Activated T-cell treated with anti-CD3 and anti-CD28 coated beads for 1 hour (primary cell): ENCODE measurements around the gene CEP72.
A peak's percentile ranks its signal among the peaks of the same experiment; 100 is the strongest.

Experiments used
- DNase-seq: peaks from one replicate; pipeline ENCODE4 v3.0.0-alpha.2; 2020; ENCODE audit warnings: low read depth

Gene CEP72

DNA sequence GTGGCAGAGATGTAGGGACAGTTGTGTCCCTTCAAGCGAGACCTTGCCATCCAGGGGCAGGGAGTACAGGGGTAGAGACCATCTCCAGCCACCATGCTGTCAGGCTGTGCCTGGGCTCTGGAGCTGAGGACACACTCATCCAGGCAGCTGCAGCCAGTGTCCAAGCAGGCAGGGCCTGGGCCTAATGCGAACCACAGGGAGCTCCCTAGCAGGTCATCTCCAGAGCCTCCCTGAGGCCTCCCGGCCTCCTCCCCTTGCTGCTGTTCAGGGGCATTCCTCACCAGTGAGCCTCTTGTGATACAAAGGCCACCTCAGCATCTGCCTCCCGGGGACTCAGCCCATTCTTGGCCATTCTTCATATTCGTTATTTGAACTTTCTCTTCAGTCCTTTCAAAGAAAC lies 46.0 kb downstream of the CEP72 start:
- no peak for DNase-seq

GRCh38 chr5:659496-660263 lies 47.5 kb downstream of the CEP72 start:
- DNase-seq = no peak

DNA sequence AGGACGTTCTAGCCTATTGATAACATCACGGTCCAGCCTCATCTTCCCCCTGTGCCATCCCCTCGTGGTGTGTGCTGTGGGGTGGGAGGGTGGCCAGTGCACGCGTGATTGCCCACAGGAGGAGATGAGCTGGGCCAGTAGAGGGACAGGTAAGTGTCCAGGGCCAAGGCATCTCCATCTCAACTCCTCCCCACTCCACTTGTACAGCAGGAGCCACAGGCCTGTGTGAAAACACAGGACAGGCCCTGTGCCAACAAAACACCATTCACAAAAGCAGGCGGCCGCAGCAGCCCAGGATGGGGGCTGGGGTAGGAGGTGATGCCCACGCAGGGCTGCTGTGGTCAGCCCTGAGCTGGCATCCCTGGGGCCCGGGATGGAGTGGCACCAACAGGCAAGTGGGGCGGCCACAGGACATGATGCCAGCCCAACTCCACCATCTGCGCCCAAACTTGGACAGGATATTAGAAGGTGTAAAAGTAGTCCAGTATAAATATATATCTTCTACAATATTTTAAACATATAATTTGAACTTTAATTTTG lies 48.4 kb downstream of the CEP72 start:
- DNase-seq = no peak

DNA sequence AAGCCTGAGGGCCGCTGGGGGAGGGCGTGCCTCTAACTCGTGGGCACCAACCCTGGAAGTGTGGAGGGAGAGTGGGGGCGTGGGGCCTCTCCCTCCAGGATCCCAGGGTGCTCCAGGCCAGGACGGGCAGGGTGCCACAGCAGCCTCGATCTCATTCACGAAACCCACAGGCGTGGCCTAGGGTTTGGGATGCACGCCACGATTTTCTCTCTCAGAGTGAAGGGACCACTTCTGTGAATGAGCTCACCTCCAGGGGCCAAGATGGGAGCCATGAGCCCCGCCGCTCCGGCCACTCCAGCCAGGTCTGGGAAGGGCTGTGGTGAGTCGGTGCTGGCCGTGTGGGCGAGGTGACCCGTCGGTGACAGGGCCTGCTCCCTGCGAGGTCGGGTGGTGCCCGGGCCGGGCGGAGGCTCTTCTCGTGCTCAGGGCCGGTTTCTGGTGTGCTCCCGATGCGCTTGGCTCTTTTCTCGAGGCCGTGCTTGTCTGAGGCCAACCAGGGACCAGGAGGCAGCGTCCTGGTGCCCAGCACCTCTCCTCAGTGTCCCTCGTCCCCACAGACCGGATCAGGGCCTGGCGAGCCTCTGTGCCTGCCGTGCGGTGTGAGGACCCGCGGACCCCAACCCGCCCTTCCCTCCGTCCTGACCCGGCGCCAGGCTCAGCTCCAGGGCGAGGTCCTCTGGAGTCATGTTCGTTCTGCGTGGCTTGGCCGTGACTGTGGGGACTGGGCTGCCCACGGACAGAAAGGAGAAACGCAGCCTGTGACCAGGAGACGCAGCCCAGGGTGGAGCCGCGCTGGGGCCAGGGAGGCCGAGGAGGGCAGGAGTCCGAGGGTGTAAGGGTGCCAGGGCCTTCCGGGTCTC lies 50.0 kb downstream of the CEP72 start:
- DNase-seq = no peak

GRCh38 chr5:662751-663435 lies 50.8 kb downstream of the CEP72 start:
- DNase-seq = no peak

- no peak for DNase-seq
These were observed 51.5 kb downstream of the CEP72 start for GRCh38 chr5:663436-664342.

GRCh38 chr5:664343-664993 lies 52.3 kb downstream of the CEP72 start:
- DNase-seq = no peak

DNA sequence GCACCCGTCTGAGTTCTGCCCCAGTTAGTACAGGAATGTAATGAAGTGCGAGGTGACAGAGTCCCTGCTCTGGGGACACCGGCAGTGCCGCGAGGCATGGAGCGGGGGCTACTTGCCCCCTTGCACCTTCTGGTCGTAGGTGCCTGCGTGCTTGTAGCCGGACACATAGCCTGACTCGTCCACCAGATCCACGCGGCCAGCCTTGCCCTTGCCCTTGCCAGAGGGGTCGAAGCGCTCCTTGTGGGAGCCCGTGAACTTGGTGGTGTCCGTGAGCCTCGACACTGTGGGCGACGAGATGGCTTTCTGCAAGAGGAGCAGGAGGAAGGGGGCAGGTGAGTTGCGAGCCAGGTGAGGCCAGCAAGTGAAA lies 52.8 kb downstream of the CEP72 start:
- no peak for DNase-seq

DNA sequence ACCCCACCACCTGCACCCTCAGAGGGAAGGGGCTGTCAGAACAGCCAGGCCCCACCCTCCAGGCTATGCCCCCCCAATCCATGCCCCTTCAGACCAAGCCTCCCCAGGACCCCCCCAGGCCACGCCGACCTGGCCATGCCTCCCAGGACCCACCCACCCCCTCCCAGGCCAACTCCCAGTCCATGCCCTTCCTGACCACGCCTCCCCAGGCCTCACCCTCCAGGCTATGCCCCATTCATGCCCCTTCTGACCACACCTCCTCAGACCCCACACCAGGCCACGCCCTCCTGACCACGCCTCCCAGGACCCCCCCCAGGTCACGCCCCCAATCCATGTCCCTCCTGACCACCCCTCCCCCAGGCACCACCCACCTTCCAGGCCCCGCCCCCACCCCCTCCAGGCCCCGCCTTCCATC lies 53.4 kb downstream of the CEP72 start:
- no peak for DNase-seq

GRCh38 chr5:665956-666711 lies 54.0 kb downstream of the CEP72 start:
- DNase-seq = no peak

- DNase-seq = no peak
These were observed 54.8 kb downstream of the CEP72 start for GRCh38 chr5:666816-667498.

- no peak for DNase-seq
These were observed 56.3 kb downstream of the CEP72 start for GRCh38 chr5:668283-668995.

- DNase-seq = peak; percentile 36
These were observed 57.1 kb downstream of the CEP72 start for GRCh38 chr5:669111-669841.

DNA sequence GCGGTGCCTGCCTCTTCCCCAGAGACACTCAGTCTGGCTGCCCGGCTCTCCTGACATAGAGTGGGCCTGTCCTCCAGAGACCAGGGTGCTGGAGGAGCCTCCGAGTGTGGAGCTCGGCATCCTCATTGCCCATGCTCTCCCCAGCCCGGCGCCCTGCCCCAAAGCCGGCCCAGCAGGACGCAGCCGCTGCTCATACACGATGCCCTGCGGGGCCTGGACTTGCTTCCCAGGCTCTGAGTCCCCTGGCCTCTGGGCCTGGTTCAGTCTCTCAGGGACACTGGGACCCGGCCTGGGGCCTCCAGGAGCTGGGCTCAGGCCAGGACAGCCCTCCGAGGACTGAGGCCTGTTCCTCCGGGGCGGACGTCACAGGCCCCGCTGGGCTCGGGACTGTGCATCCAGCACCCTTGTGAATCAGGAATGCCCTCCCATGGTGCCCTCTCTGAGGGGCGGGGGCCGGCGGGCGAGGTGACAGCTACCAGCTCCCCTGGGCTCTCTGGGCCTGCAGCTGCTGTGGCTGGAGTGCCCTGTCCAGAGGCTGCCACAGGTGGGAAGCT lies 57.8 kb downstream of the CEP72 start:
- DNase-seq = no peak

- DNase-seq = no peak
These were observed 58.5 kb downstream of the CEP72 start for GRCh38 chr5:670396-671270.

- peak; percentile 66 for DNase-seq
These were observed 59.6 kb downstream of the CEP72 start for GRCh38 chr5:671459-672328.
